ENCODE data around the gene SPAG16.

GRCh38 chr2:213640738-213641425, 356.6 kb downstream of the SPAG16 start:
- TF ChIP-seq, protein P1, sequence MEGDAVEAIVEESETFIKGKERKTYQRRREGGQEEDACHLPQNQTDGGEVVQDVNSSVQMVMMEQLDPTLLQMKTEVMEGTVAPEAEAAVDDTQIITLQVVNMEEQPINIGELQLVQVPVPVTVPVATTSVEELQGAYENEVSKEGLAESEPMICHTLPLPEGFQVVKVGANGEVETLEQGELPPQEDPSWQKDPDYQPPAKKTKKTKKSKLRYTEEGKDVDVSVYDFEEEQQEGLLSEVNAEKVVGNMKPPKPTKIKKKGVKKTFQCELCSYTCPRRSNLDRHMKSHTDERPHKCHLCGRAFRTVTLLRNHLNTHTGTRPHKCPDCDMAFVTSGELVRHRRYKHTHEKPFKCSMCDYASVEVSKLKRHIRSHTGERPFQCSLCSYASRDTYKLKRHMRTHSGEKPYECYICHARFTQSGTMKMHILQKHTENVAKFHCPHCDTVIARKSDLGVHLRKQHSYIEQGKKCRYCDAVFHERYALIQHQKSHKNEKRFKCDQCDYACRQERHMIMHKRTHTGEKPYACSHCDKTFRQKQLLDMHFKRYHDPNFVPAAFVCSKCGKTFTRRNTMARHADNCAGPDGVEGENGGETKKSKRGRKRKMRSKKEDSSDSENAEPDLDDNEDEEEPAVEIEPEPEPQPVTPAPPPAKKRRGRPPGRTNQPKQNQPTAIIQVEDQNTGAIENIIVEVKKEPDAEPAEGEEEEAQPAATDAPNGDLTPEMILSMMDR (IDR thresholded peaks at IDR 0.05) = no peak
- no peak for TF ChIP-seq POLR2A (IDR thresholded peaks at IDR 0.05)
